Stomach (tissue), 4 donors: ENCODE data around the gene TRNP1.

ENCODE experiments used
- EP300 ChIP-seq: sonication (generic); formaldehyde crosslinking; IDR thresholded peaks from one replicate; pipeline ENCODE4 v1.6.1; 2017; ENCODE audit warnings: antibody characterized with exemption
- POLR2A ChIP-seq, 4 donors: fragments of 450-650 bp; IDR thresholded peaks; one replicate each; pipeline ENCODE4 v1.6.1; 2016; ENCODE audit warnings: antibody characterized with exemption in 4 of 4, control low read depth in 2 of 4, mild to moderate bottlenecking in 1 of 4, moderate library complexity in 1 of 4
- POLR2AphosphoS5 ChIP-seq, 3 donors: sonication (generic); formaldehyde crosslinking; IDR thresholded peaks; one replicate each; pipeline ENCODE4 v1.6.1; 2016; ENCODE audit warnings: antibody characterized with exemption in 3 of 3
- TF ChIP-seq, protein P1 (sequence below), 7 experiments: fragments of 450-650 bp in 4 of 7; fragments of 200-600 bp in 3 of 7; sonication (generic) in 3 of 7; IDR thresholded peaks; one replicate each; pipeline ENCODE4 v1.5.1; 2016 to 2019; ENCODE audit warnings: antibody characterized with exemption in 7 of 7, control low read depth in 2 of 7, mild to moderate bottlenecking in 1 of 7

DNA sequence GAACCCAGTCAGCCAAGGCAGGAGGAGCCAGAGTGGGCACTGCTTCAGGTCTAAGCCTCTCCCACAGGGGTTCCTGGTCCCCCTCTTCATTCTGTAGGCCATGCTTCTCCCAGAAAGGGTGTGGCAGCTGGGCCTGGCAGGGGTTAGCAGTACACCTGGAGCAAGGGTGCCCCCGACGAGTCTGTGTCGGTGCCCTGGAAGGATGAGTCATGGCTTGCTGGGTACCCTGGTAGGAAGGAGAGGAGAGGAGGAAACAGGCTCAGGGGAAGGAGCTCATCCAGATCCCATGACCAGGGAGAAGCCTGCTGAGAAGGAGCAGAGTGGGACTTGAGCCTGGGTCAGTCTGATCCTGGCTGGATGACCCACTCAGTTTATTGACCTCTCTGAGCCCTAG, 43.6 kb upstream of the TRNP1 start:
- TF ChIP-seq POLR2A (IDR thresholded peaks at IDR 0.05): no peak
- TF ChIP-seq, protein P1, sequence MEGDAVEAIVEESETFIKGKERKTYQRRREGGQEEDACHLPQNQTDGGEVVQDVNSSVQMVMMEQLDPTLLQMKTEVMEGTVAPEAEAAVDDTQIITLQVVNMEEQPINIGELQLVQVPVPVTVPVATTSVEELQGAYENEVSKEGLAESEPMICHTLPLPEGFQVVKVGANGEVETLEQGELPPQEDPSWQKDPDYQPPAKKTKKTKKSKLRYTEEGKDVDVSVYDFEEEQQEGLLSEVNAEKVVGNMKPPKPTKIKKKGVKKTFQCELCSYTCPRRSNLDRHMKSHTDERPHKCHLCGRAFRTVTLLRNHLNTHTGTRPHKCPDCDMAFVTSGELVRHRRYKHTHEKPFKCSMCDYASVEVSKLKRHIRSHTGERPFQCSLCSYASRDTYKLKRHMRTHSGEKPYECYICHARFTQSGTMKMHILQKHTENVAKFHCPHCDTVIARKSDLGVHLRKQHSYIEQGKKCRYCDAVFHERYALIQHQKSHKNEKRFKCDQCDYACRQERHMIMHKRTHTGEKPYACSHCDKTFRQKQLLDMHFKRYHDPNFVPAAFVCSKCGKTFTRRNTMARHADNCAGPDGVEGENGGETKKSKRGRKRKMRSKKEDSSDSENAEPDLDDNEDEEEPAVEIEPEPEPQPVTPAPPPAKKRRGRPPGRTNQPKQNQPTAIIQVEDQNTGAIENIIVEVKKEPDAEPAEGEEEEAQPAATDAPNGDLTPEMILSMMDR (IDR thresholded peaks at IDR 0.05): no peak
- TF ChIP-seq EP300: no peak
- TF ChIP-seq POLR2AphosphoS5 (IDR thresholded peaks at IDR 0.05): no peak
